ENCODE data around the gene SND1.

GRCh38 chr7:128045766-128046165 lies 393.8 kb downstream of the SND1 start:
- TF ChIP-seq POLR2A (IDR thresholded peaks at IDR 0.05) (no peak), CTCF (IDR thresholded peaks at IDR 0.05) (no peak)

All from body of pancreas (tissue), 4 donors.